ENCODE data around the gene ENTPD2. TPM values are rescaled to one million over a fixed set of nuclear protein-coding genes. Genes with fewer than 3 reads are reported as not detected.

ENTPD2 gene
- total RNA-seq, 1 donor from 2014 or later: 0.46 TPM

DNA sequence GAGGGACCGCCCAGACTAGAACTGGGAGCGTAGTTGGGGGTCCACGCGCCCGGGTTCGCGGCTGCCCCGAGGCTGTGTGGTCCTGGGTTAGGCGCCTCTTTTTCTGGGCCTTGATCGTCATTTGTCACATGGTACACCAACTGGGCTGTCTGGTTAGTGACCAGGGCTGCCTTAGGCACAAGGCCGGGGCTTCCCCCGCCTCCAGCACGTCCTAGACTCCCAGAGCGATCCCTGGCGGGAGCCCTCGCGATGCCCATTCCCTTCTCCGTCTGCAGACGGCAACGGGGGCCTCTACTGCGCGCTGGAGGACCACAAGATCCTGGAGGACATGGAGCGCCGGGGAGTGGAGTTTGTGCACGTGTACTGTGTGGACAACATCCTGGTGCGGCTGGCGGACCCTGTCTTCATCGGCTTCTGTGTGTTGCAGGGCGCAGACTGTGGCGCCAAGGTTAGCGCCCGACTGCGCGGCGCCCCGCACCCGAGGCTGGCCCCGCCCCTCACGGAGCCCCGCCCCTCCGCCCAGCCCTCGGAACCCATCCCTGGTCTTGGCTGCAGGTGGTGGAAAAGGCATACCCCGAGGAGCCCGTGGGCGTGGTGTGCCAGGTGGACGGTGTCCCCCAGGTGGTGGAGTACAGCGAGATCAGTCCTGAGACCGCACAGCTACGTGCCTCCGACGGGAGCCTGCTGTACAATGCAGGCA is 25.0 kb upstream of the ENTPD2 start:
- H3K4me1 Mint-ChIP-seq (ENCODE audit: unreplicated experiment): peaks cover 20% of the 10 kb centered on the region
- no peak for DNase-seq (ENCODE audit: extremely low spot score, unreplicated experiment)
- H3K27ac Mint-ChIP-seq (ENCODE audit: unreplicated experiment): no peak overlapping the region
- H3K9me3 Mint-ChIP-seq (ENCODE audit: unreplicated experiment): no peaks in the 10 kb centered on the region
- peak overlapping the region; percentile 71 for H3K4me3 Mint-ChIP-seq (ENCODE audit: unreplicated experiment)
- no peaks in the 10 kb centered on the region for H3K27me3 Mint-ChIP-seq (ENCODE audit: unreplicated experiment)
- TF ChIP-seq, protein P1, sequence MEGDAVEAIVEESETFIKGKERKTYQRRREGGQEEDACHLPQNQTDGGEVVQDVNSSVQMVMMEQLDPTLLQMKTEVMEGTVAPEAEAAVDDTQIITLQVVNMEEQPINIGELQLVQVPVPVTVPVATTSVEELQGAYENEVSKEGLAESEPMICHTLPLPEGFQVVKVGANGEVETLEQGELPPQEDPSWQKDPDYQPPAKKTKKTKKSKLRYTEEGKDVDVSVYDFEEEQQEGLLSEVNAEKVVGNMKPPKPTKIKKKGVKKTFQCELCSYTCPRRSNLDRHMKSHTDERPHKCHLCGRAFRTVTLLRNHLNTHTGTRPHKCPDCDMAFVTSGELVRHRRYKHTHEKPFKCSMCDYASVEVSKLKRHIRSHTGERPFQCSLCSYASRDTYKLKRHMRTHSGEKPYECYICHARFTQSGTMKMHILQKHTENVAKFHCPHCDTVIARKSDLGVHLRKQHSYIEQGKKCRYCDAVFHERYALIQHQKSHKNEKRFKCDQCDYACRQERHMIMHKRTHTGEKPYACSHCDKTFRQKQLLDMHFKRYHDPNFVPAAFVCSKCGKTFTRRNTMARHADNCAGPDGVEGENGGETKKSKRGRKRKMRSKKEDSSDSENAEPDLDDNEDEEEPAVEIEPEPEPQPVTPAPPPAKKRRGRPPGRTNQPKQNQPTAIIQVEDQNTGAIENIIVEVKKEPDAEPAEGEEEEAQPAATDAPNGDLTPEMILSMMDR (IDR thresholded peaks at IDR 0.05): no peak
- peaks cover 5% of the 10 kb centered on the region for H3K36me3 Mint-ChIP-seq (ENCODE audit: unreplicated experiment)

DNA sequence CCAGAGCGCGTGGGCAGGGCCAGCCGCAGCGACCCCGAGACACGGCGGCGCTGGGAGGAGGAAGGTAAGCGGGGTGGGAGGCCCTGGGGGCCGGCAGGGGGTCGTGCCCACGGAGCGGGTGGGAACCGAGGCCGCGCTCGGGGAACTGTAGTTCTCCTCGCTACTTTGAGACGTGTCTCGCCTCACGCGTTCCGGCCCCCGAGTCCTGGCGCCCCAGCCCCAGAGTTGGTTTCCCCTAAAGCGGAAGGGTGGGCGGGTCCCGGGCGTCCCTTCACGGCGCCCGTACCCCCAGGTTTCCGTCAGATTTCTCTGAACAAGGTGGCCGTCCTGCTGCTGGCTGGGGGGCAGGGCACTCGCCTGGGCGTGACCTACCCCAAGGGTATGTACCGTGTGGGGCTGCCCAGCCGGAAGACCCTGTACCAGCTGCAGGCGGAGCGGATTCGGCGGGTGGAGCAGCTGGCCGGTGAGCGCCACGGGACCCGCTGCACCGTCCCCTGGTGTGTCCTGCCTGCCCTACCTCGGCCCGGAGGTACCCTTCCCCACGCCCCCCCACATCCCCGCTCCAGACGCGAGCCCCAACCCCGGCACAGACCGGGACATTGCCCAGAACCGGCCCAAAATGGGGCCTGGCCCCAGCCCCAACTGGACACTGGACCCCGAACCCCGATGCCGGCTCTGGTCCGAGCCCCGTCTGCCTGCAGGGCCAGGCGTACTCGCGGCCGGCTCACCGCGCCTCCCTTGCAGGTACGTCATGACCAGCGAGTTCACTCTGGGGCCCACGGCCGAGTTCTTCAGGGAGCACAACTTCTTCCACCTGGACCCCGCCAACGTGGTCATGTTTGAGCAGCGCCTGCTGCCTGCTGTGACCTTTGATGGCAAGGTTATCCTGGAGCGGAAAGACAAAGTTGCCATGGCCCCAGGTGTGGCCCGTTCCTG is 24.2 kb upstream of the ENTPD2 start:
- no peak overlapping the region for H3K27ac Mint-ChIP-seq (ENCODE audit: unreplicated experiment)
- H3K36me3 Mint-ChIP-seq (ENCODE audit: unreplicated experiment): peaks cover 2% of the 10 kb centered on the region
- H3K27me3 Mint-ChIP-seq (ENCODE audit: unreplicated experiment): no peaks in the 10 kb centered on the region
- TF ChIP-seq, protein P1 (IDR thresholded peaks at IDR 0.05): no peak
- H3K4me1 Mint-ChIP-seq (ENCODE audit: unreplicated experiment): peaks cover 12% of the 10 kb centered on the region
- no peak for DNase-seq (ENCODE audit: extremely low spot score, unreplicated experiment)
- no peaks in the 10 kb centered on the region for H3K9me3 Mint-ChIP-seq (ENCODE audit: unreplicated experiment)
- H3K4me3 Mint-ChIP-seq (ENCODE audit: unreplicated experiment): peak overlapping the region; percentile 71

DNA sequence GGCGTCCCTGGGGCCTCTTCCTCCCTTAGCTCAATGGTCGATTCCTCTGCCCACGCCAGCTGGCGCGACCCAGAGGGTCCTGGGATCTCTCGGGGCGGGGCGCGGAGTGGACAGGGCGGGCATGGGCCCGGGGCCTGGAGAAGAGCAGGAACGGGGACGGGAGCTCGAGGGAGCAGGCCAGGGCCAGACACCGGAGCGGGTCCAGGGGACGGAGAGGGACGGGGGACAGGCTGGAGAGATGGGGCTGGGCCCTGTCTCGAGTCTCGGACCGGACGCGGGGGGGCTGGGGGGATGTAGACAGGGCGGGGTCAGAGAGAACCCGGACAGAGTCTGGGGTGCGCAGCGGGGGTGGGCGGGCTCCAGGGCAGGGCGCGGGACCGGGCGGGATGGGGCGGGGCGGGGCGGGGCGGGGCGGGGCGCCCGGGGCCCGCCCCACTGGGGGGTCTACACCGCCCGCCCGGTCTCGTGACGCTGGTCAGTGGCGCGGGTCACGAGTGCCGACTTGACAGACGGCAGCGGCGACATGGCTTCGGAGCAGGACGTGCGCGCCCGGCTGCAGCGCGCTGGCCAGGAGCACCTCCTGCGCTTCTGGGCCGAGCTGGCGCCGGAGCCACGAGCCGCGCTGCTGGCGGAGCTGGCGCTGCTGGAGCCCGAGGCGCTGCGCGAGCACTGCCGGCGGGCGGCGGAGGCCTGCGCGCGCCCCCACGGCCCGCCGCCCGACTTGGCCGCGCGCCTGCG is 23.3 kb upstream of the ENTPD2 start, which contains the start of gene UAP1L1:
Gene UAP1L1 (plus strand): TSS at position 508 of the 738 bp plus-strand sequence. CDS start 16 bp downstream, at position 524.
- peaks cover 2% of the 10 kb centered on the region for H3K36me3 Mint-ChIP-seq (ENCODE audit: unreplicated experiment)
- H3K27me3 Mint-ChIP-seq (ENCODE audit: unreplicated experiment): no peaks in the 10 kb centered on the region
- H3K4me1 Mint-ChIP-seq (ENCODE audit: unreplicated experiment): peaks cover 9% of the 10 kb centered on the region
- H3K27ac Mint-ChIP-seq (ENCODE audit: unreplicated experiment): no peak within 1 kb of the TSS
- no peak for DNase-seq (ENCODE audit: extremely low spot score, unreplicated experiment)
- TF ChIP-seq, protein P1 (IDR thresholded peaks at IDR 0.05): no peak
- H3K4me3 Mint-ChIP-seq (ENCODE audit: unreplicated experiment): peak within 1 kb of the TSS; percentile 71
- H3K9me3 Mint-ChIP-seq (ENCODE audit: unreplicated experiment): no peaks in the 10 kb centered on the region

DNA sequence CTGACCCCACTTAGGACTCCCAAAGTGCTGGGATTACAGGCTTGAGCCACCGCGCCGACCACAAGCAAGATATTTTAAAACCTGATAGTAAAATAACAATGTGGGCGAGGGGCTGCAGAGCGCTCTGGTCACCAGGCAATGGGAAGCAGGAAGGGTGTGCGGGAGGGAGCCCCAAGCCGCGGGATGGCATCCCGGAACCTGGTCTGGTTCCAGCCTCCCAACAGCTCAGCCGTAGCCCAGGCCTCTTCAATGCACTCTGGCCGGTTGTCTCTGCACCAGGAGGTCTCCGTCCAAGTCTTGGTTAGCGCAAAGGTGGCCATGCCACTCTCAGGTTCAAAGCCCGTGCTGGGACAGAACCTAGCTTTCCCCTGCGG is 22.8 kb upstream of the ENTPD2 start:
- Mint-ChIP-seq H3K27me3 (ENCODE audit: unreplicated experiment) (no peaks in the 10 kb centered on the region), H3K36me3 (ENCODE audit: unreplicated experiment) (no peaks in the 10 kb centered on the region), H3K4me3 (ENCODE audit: unreplicated experiment) (peak overlapping the region; percentile 68), H3K4me1 (ENCODE audit: unreplicated experiment) (peaks cover 5% of the 10 kb centered on the region), H3K9me3 (ENCODE audit: unreplicated experiment) (no peaks in the 10 kb centered on the region), H3K27ac (ENCODE audit: unreplicated experiment) (no peak overlapping the region)
- TF ChIP-seq, protein P1 (IDR thresholded peaks at IDR 0.05): no peak
- DNase-seq (ENCODE audit: extremely low spot score, unreplicated experiment): no peak

All from osteocyte (in vitro differentiated cells).